ENCODE measurements around the gene PITPNM1. TPM values are rescaled to one million over a fixed set of nuclear protein-coding genes. Genes with fewer than 3 reads are reported as not detected.
A peak's percentile ranks its signal among the peaks of the same experiment; 100 is the strongest.
"Not testable (repeated sequence)": the region's sequence is repeated elsewhere in the genome, so short reads cannot be mapped to it uniquely, and the experiment has no call there.

PITPNM1 gene
- total RNA-seq, 2 experiments from 2014 or later = 124 to 133 TPM

DNA sequence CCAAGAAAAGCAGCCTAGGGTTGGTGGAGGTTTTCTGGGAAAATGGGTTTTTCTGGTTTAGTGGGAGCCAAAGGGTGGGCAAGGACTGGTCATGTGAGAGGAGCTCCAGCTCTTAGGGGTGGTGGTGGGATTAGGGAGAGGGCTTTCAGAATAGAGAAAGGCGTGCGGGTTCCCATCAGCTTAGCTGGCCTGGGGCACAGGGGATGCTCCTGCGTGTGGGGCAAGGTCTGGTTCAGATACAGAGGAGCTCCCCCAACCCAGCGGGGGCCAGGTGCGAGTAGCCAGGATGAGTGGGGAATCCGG lies 36.8 kb downstream of the PITPNM1 start:
- ATAC-seq (peak; percentile 1), DNase-seq (no peak)
- Mint-ChIP-seq H3K27ac (peak overlapping the region; percentile 79), H3K9me3 (ENCODE audit: low read depth) (no peaks in the 10 kb centered on the region), H3K27me3 (no peaks in the 10 kb centered on the region), H3K4me3 (peak overlapping the region; percentile 83), H3K4me1 (peaks cover 31% of the 10 kb centered on the region), H3K36me3 (peaks cover 1% of the 10 kb centered on the region)
- CTCF ChIA-PET = interaction anchor here (1.0 to 3.3 kb wide), 14 partner anchors 11 to 111 kb away, joined by 3 to 21 read pairs (median 6); partner anchors contain the start of genes AIP, CDK2AP2, PPP1CA and PTPRCAP

DNA sequence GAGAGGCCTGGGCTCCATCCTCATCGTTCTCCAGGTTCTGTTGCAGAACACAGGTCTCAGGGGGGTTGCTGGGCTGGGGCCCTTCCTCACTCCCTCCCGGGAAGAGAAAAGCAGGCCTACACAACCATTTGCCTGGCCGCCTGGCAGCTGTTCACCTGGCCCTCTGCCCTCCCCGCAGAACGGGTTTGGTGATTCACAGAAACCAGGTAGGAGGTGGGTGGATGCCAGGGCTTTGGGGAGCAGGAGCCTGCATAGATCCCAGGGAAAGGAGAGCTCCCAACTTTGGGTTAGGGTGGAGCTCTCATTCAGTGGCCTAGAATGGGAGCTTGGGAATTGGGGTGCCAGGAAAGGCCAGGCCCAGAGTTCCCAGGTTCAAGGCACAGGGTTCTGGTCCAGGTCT lies 37.1 kb downstream of the PITPNM1 start:
- Mint-ChIP-seq H3K36me3 (peaks cover 1% of the 10 kb centered on the region), H3K27ac (peak overlapping the region; percentile 79), H3K27me3 (no peaks in the 10 kb centered on the region), H3K4me3 (peak overlapping the region; percentile 83), H3K4me1 (peaks cover 31% of the 10 kb centered on the region), H3K9me3 (ENCODE audit: low read depth) (no peaks in the 10 kb centered on the region)
- CTCF ChIA-PET = interaction anchor here (0.9 to 3.3 kb wide), 15 partner anchors 10 to 111 kb away, joined by 3 to 21 read pairs (median 6); partner anchors contain the start of genes AIP, CDK2AP2, CORO1B and PPP1CA
- ATAC-seq (no peak), DNase-seq (no peak)

DNA sequence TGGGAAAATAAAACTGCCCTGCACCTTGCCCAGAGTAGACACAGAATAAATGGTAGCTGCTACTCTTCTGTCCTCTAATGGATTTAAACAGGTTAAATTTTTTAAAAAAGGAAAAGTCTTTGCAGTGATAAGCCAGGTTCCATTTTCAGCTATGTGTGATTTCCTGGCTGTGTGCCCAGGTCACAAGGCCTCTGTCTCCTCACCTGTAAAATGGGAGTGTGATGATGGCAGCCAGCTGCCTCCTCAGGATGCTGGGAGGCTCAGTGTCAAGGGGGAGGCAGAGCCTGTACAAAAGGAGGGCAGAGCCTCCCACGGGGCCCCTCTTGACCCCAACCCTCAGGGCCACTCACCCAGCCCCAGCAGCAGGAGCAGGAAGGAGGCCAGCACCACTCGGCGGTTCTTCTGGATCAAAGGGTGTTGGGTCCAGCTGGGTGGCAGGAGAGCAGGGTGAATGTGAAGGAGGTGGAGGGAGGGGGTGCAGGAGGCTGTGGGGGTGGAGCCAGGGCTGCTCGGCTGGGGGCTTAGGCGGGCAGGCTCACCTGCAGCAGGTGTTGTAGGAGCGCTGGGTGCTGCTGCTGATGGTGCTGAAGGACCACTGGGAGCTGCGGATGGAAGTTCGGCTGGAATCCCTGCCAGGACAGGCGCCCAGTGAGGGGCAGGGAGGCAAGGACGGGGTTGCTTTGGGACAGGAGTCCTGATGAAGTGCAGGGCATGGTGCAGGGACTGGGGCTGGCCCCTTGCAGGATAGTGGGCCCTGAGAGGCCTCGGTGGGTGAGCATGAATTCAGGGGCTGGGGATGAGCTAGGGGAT lies 38.0 kb downstream of the PITPNM1 start:
- DNase-seq (no peak), ATAC-seq (no peak)
- peaks cover 1% of the 10 kb centered on the region for H3K36me3 Mint-ChIP-seq
- CTCF ChIA-PET = interaction anchor here (0.9 to 3.3 kb wide), 10 partner anchors 9 to 110 kb away, joined by 3 to 21 read pairs (median 8); partner anchors contain the start of genes AIP, CORO1B, PPP1CA and PTPRCAP
- H3K27ac Mint-ChIP-seq = peak overlapping the region; percentile 61
- peaks cover 31% of the 10 kb centered on the region for H3K4me1 Mint-ChIP-seq
- H3K27me3 Mint-ChIP-seq = no peaks in the 10 kb centered on the region
- H3K9me3 Mint-ChIP-seq (ENCODE audit: low read depth) = no peaks in the 10 kb centered on the region
- peak overlapping the region; percentile 83 for H3K4me3 Mint-ChIP-seq

DNA sequence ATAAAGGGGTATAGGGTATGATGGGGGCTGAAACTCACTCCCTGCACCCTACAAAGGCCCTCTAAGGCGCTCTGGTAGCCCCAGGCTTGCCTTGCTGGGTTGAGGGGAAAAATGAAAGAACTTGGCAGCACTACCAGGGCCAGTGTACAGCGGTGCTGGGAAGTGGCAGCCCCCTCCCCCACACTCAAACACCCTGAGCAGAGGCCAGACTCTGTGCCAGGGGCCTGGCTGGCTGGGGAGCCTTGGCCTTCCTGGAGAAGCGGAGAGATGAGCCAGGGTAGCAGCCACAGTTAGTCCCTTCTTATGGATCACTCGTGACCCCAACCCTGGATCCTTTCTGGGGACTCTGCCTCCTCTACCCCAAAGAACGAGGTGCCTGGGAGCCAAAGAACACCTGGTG lies 38.8 kb downstream of the PITPNM1 start:
- Mint-ChIP-seq H3K36me3 (peaks cover 1% of the 10 kb centered on the region), H3K4me1 (peaks cover 31% of the 10 kb centered on the region), H3K4me3 (no peak overlapping the region), H3K9me3 (ENCODE audit: low read depth) (no peaks in the 10 kb centered on the region), H3K27me3 (no peaks in the 10 kb centered on the region), H3K27ac (peak overlapping the region; percentile 19)
- CTCF ChIA-PET = interaction anchor here (1.3 kb wide), 1 partner anchor 64 kb away, joined by 4 read pairs; the partner anchor contains the start of gene PPP1CA
- ATAC-seq (no peak), DNase-seq (no peak)

DNA sequence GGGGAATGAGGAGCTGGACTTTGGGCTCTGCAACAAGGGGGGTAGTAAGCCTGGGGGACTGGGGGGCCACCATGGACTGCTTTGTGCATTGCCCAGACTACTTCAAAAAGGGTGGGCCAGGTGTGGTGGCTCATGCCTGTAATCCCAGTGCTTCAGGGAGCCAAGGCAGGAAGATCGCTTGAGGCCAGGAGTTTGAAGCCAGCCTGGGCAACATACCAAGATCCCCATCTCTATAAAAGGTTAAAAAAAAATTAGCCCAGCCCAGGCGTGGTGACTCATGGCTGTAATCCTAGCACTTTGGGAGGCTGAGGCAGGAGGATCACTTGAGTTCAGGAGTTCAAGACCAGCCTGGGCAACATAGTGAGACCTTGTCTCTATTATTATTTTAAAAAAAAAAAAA lies 39.6 kb downstream of the PITPNM1 start:
- not testable (repeated sequence) for H3K9me3 Mint-ChIP-seq (ENCODE audit: low read depth); DNase-seq; H3K36me3 Mint-ChIP-seq; ATAC-seq; H3K27me3 Mint-ChIP-seq
- CTCF ChIA-PET = interaction anchor here (1.0 to 2.4 kb wide), 4 partner anchors 18 to 63 kb away, joined by 3 to 10 read pairs (median 6); partner anchors contain the start of genes AIP and PPP1CA
- Mint-ChIP-seq H3K4me1 (peaks cover 31% of the 10 kb centered on the region), H3K4me3 (peak overlapping the region; percentile 84), H3K27ac (peak overlapping the region; percentile 87)

DNA sequence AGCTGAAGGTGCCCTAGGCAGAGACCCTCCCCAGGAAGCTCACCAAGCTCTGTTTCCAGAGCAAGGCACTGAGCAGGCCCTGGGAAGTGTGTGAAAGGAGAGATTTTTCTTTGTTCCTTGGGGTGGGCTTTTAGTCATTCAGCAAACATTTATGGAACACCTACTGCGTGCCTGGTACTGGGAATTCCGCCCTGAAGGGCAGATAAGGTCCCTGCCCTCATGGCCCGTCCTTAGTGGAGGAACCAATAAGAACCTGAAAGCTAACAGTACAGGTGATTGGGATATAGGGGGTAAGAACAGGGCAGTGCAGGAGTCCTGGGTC lies 40.0 kb downstream of the PITPNM1 start:
- Mint-ChIP-seq H3K4me3 (peak overlapping the region; percentile 84), H3K27me3 (no peaks in the 10 kb centered on the region), H3K4me1 (peaks cover 33% of the 10 kb centered on the region), H3K27ac (peak overlapping the region; percentile 87), H3K9me3 (ENCODE audit: low read depth) (no peaks in the 10 kb centered on the region), H3K36me3 (peaks cover 1% of the 10 kb centered on the region)
- CTCF ChIA-PET = interaction anchor here (1.0 to 2.4 kb wide), 5 partner anchors 18 to 63 kb away, joined by 3 to 10 read pairs (median 4); partner anchors contain the start of genes AIP and PPP1CA
- DNase-seq (no peak), ATAC-seq (no peak)

DNA sequence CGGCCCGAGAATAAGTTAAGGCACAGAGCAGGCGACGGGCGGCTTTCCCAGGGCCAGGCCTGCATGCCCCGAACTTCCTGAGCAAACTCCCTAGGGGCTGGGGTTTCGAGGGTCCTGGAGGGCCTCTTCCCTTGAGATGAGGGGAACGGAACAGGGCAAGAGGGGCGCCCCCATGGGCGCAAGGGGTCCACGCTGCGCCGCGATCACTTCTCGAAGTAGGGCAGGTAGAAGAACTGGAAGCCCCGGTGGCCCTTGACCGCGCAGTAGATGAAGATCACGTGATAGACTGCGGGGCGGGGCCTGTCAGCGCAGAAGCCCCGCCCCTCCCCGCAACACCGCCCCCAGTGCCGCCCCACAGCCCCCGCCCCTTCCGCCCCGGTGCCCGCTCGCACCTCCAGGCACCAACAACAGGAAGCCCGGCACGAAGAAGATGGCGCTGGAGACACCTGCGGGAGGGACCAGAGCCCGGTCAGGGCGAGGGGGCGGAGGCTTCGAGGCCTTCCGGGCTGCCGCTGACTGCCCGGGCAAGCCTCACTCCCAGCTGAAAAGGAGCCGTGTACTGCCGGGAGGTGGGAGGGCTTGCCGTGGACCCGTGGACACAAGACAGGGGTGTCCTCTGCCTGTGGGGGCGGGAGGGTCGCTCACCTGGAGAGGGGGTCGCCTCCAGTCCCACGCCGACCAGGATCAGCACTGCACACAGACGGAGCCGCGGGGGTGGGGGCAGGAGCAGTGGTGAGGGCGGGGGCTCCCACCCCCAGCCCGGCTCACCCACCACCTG lies 40.6 kb downstream of the PITPNM1 start:
- H3K4me1 Mint-ChIP-seq = peaks cover 35% of the 10 kb centered on the region
- no peaks in the 10 kb centered on the region for H3K27me3 Mint-ChIP-seq
- CTCF ChIA-PET = interaction anchor here (1.0 to 2.4 kb wide), 6 partner anchors 19 to 82 kb away, joined by 3 to 10 read pairs (median 4); partner anchors contain the start of genes AIP and PPP1CA
- H3K4me3 Mint-ChIP-seq = peak overlapping the region; percentile 84
- DNase-seq (peak; percentile 96), ATAC-seq (peak; percentile 83)
- no peaks in the 10 kb centered on the region for H3K9me3 Mint-ChIP-seq (ENCODE audit: low read depth)
- peak overlapping the region; percentile 87 for H3K27ac Mint-ChIP-seq
- peaks cover 1% of the 10 kb centered on the region for H3K36me3 Mint-ChIP-seq

DNA sequence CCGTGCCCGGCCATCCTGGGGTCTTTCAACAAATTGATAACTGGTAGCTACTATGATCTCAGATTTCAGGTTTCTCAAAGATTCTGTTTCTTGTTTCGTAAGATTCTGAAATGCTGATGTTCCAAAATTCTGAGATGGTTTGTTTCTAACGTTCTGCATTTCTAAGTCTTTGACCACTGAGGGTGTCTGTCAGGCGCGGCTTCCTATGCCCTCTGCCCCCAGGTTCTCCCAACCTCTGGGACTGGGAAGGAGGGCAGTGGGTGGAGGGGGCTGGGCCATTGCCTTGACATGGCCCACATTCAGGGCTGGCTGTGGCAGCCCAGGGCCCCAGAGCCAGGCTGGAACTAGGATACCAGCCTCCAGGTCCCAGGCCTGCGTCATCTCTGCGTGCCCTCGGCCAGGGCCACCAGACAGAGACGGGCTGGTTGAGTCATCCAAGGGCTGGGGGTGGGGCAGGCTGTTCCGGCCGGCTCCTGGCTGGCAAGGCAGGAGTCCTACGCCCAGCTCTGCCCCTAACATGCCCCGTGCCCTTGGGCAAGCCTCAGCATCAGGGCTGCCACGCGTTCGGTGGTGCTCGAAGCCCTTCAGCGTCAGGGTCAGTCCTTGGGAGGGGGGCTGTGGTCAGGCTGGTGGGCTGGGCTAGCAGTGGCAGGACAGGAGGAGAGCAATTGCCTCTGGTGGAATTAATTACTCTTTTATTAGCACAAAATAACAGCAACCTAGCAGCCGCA lies 41.3 kb downstream of the PITPNM1 start:
- Mint-ChIP-seq H3K27ac (peak overlapping the region; percentile 87), H3K9me3 (ENCODE audit: low read depth) (no peaks in the 10 kb centered on the region), H3K4me3 (peak overlapping the region; percentile 84), H3K27me3 (no peaks in the 10 kb centered on the region), H3K36me3 (peaks cover 1% of the 10 kb centered on the region), H3K4me1 (peaks cover 31% of the 10 kb centered on the region)
- ATAC-seq = no peak
- CTCF ChIA-PET = interaction anchor here (1.4 to 2.4 kb wide), 2 partner anchors 25 to 81 kb away, joined by 3 to 10 read pairs; no protein-coding TSS in a partner anchor
- no peak for DNase-seq

DNA sequence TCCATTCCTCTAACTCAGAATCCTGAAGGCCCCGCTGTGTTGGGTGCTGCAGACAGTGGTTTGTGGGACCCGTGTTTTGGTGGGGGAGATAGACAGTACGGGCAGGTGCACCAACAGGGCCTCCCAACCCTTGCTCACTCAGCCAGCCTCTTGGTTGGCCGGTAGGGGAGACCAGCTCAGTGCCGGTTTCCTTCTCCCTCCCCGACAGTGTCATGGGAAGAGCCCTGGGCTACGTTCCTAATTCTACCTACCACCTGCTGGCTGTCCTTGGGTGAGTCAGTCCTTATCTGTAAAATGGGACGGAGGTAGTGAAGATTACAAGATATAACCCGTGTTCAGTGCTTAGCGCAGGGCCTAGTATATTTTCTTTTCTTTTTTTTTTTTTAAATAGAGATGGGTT lies 42.0 kb downstream of the PITPNM1 start:
- Mint-ChIP-seq H3K36me3 (peaks cover 1% of the 10 kb centered on the region), H3K27me3 (no peaks in the 10 kb centered on the region), H3K27ac (no peak overlapping the region), H3K9me3 (ENCODE audit: low read depth) (no peaks in the 10 kb centered on the region), H3K4me3 (no peak overlapping the region), H3K4me1 (peaks cover 27% of the 10 kb centered on the region)
- CTCF ChIA-PET = interaction anchor here (1.4 kb wide), 1 partner anchor 80 kb away, joined by 3 read pairs; no protein-coding TSS in a partner anchor
- ATAC-seq = no peak
- DNase-seq = no peak

DNA sequence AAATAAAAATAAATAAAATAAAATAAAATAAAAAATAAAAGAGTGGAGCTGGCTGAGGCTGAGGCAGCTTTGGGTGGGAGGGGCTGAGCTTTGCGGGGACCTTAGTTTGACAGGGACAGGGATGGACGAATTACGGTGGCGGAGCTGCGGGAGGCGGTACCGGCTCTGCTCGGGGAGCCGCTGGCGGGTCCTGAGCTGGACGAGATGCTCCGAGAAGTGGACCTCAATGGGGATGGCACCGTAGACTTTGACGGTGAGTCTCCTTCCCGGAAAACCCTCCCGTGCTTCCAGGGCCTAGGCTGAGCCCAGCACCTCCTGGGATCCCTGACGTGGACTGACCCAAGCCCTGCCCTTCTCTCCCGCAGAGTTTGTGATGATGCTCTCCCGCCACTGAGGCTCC lies 46.9 kb downstream of the PITPNM1 start:
- CTCF ChIA-PET = interaction anchor here (1.8 kb wide), 1 partner anchor 10 kb away, joined by 4 read pairs; no protein-coding TSS in a partner anchor
- H3K27me3 Mint-ChIP-seq = no peaks in the 10 kb centered on the region
- no peaks in the 10 kb centered on the region for H3K9me3 Mint-ChIP-seq (ENCODE audit: low read depth)
- DNase-seq (no peak), ATAC-seq (no peak)
- no peaks in the 10 kb centered on the region for H3K36me3 Mint-ChIP-seq
- H3K4me1 Mint-ChIP-seq = peaks cover 4% of the 10 kb centered on the region
- H3K4me3 Mint-ChIP-seq = no peak overlapping the region
- H3K27ac Mint-ChIP-seq = no peak overlapping the region

DNA sequence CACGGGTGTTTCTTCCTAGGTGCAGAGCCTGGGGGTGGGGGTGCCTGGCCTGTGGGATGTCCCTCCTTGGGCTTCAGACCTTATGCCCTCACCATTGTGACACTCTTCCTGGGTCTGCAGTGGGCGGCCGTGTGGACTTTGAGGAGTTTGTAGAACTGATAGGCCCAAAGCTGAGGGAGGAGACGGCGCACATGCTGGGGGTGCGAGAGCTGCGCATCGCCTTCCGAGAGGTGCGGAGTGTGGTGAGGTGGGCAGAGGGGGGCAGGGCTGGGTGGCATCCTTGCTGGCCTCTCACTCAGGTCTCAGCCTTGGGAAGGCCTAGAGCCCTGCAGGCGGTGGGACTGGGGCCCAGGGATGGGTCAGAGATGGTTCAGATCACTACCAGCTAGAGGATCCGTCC lies 47.7 kb downstream of the PITPNM1 start:
- CTCF ChIA-PET = interaction anchor here (1.8 kb wide), 1 partner anchor 11 kb away, joined by 4 read pairs; no protein-coding TSS in a partner anchor
- ATAC-seq = no peak

DNA sequence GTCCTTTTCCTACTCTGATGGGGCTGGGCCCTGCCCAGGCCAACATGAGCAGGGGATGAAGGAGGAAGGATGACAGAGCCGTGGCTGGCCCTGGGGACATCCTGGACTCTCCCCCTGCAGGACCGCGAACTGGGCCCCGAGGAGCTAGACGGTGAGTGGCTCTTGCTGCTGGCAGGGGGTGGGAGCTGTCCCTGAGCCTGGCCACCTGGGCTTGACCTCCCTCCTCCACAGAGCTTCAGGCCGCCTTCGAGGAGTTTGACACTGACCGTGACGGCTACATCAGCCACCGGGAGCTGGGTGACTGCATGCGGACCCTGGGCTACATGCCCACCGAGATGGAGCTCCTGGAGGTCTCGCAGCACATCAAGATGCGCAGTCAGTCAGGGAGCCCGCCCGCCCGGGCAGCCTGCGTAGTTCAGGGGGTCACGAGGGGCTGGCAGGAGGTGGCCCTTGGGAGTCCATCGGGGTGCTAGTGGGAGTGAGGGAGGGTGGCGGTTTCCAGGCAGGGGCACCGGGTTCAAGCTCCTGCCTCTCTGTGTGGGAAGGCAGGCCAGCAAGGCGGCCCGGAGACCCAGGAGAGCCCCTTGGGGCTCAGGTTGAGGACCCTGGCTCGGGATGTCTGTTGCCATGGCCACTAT lies 49.0 kb downstream of the PITPNM1 start:
- H3K36me3 Mint-ChIP-seq = no peaks in the 10 kb centered on the region
- CTCF ChIA-PET = interaction anchor here (0.8 to 1.4 kb wide), 2 partner anchors 49 to 100 kb away, joined by 3 read pairs; partner anchors contain the start of gene PITPNM1
- no peaks in the 10 kb centered on the region for H3K9me3 Mint-ChIP-seq (ENCODE audit: low read depth)
- H3K27ac Mint-ChIP-seq = no peak overlapping the region
- ATAC-seq = no peak
- DNase-seq = no peak
- no peak overlapping the region for H3K4me3 Mint-ChIP-seq
- no peaks in the 10 kb centered on the region for H3K27me3 Mint-ChIP-seq
- peaks cover 9% of the 10 kb centered on the region for H3K4me1 Mint-ChIP-seq

More for the DNA sequence above, 47.7 kb downstream of the PITPNM1 start:
- Mint-ChIP-seq H3K4me3 (no peak overlapping the region), H3K4me1 (peaks cover 4% of the 10 kb centered on the region), H3K27ac (no peak overlapping the region), H3K9me3 (ENCODE audit: low read depth) (no peaks in the 10 kb centered on the region), H3K36me3 (no peaks in the 10 kb centered on the region), H3K27me3 (no peaks in the 10 kb centered on the region)
- no peak for DNase-seq
